Fibroblast of skin of back (primary cell): Measurements from ENCODE around the gene CERS1.

Experiments
- DNase-seq: peaks from one replicate; pipeline ENCODE4 v3.0.0-alpha.2; 2013

CERS1 gene

DNA sequence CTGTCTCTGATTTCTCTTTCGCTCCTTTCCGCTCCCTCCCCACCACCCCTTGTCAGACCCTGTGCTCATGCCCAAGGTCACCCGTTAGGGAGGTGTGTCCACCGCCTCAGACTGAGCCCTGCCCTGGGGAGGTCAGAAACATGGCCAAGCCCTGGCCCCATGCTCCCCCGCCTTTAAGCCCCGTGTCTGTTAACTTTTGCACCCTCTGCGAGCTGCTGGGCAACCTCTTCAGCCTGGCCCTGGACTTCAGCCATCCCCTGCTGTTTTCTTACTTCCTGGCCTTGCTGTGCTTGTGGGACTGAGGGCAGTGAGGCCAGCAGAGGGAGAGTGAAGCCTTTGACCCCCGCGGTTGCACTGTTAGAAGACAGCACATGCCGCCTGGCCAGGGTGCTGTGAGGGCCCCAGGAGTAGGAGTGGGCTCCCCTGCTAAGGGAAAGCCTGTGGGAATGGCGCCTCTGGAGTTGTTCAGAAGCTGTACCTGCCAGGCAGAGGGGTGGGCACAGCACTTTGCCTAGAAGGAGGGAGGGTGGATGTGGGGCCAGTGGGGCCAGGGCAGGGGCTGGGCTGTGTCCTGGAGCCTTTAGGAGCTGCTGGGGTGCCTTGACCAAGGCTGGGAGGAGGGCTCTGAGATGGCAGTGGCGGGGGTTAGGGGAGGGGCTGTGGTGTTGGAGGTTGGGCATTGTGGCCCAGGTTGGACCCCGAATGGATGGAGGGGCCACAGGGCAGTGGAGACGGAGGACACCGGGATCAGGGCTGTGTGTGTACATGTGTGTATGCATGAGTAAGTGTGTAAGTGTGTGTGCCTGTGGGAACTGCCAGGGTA lies 56.3 kb downstream of the CERS1 start:
- no peak for DNase-seq

DNA sequence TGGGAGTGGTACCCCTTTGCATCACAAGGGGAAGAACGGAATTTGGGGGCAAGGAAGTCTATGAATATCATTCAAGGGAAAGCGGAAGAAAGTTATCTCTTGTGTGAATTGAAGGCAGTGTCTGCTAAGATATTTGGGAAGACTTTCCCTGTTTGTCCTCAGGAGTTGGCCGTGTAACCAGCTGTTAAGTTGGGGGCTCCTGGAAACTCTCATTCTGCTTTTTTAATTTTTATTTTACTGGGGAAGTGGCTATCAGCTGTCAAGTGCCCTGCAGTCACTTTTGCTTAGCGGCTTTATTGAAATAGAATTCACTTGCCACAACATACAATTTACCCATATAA lies 61.3 kb downstream of the CERS1 start:
- DNase-seq = no peak

DNA sequence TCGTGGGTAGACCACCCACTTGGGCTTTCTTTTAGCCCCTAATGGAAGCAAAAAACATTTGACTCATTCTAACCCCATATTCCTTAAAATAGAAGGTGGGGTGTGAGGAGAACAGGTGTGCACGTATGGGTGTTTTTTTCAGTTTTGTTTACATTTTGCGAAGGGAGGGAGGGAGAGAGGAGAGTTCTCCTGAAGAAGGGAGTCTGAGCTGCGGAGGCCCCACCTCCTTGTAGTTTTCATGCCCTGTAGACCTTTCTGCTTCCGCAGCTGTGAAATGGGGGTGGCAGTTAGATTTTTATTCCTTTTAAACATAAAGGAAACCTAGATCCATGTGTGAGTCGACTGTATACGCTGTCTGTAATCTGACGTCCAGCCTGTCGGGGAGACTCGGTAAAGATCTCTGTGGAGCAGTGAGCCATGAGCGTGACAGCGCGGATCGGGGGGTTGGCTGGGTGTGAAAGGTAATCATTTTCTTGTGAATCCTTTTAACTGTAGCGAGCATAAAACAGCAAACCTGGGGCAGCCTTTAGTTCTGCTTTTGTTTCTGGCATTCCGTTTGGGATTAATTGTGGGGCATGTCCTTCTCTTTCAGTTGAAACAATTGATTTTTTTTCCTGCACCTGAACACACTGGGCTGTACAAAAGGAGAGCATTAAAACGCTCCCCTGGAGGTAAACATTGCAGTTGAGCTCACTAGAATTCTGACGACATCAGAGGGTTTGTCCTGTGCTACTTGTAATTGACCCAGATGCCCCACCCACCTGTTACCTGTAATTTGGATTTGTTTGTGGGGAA lies 61.9 kb downstream of the CERS1 start:
- DNase-seq = no peak

DNA sequence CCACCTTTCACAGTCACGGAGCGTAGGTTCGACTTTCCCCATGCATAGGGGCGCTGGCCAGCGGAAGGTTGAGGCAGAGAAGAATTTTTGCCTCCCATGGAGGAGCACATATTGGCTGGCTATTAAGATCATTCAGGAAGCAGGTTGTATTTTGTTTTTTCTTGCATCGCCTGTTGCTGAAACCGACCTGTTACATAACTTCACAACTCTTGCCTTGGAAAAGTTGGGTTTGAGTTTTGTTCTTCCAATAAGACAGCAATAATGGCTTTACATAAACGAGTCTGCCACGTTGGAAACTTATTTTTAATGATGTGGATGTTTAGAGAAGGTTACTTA lies 62.8 kb downstream of the CERS1 start:
- no peak for DNase-seq

DNA sequence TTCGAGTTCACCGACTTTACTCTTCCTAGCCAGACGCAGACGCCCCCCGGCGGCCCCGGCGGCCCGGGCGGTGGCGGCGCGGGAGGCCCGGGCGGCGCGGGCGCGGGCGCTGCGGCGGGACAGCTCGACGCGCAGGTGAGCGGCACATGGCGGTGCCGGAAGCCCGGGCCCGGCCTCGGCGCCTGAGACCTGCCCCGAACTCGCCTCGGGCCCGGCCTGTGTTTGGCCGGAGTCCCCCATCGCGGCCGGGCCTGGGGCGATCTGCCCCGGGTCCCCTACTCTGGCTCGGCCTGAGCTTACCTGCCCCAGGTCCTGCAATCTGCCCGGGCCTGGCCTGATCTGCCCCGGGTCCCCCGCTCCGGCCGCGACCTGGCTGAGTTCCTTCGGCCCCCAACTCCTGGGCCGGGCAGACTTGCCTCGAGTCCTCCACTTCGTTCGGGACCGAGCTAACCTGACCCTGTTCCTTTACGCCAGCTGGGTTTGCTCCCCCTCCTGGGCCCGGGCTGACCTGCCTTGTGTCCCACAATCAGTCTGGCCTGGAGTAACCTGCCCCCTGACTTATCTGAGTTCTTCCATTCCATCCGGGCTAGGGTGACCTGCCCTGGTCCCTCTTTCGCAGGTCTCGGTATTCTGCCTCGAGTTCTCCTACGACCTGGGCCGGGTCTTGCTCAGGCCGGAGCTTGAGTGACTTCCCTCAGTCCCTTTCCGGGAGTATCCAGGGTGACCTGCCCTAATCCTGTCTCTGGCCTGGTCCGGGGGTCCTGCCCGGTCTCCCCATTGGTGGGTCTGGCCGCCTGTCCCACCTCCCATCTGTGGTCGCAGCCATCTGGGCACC lies 63.4 kb downstream of the CERS1 start:
- DNase-seq = peak; percentile 25

DNA sequence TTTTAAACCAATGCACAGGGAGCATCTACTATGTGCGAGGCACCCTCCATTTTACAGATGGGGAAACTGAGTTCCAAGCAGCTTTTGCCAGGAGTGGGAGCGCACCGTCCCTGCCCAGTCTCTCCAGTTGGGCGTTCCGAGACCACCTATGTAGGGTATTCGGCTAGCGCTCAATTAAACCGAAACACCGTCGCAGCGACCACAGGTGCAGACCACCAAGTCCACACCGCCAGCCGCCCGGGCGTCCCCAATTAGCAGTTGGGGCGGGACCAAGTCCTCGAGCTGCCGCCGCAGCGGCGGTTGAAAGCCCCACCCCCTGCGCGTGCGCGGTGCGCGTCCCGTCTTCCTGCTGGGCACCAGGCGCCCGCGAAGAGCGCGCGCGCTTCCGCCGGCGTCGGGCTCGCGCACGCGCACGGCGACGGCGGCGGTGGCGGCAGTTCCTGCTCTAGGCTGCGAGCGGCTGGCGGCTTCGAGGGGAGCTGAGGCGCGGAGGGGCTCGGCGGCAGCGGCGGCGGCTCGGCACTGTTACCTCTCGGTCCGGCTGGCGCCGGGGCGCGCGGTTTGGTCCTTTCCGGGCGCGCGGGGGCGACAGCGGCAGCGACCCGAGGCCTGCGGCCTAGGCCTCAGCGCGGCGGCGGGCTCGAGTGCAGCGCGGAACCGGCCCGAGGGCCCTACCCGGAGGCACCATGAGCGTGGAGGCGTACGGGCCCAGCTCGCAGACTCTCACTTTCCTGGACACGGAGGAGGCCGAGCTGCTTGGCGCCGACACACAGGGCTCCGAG lies 64.2 kb downstream of the CERS1 start, which contains the start of gene UPF1:
TSS of gene UPF1 (plus strand) at position 436 of the 782 bp plus-strand sequence. CDS start at position 687, 251 bp downstream.
- DNase-seq = peak; percentile 91

- DNase-seq = no peak
Measured at GRCh38 chr19:18830488-18830887, 65.5 kb downstream of the CERS1 start.

DNA sequence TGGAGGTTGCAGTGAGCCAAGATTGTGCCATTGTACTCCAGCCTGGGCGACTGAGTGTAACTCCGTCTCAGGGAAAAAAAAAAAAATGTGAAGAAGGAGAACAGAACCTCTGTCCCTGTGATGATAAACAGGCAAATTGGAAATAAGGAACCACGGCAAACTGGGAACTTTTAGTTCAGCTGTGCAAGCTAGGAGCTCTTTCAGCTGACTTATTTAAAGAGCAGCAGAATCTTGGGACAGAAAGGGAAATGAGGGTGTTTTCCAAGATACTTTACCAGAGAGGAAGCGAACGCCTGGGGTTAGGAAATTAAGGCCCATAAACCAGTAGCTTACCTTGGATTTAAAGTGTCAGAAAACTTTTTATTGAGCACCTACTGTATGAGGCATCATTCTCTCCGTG lies 67.2 kb downstream of the CERS1 start:
- no peak for DNase-seq
